ENCODE results near the gene TTYH3.

DNA sequence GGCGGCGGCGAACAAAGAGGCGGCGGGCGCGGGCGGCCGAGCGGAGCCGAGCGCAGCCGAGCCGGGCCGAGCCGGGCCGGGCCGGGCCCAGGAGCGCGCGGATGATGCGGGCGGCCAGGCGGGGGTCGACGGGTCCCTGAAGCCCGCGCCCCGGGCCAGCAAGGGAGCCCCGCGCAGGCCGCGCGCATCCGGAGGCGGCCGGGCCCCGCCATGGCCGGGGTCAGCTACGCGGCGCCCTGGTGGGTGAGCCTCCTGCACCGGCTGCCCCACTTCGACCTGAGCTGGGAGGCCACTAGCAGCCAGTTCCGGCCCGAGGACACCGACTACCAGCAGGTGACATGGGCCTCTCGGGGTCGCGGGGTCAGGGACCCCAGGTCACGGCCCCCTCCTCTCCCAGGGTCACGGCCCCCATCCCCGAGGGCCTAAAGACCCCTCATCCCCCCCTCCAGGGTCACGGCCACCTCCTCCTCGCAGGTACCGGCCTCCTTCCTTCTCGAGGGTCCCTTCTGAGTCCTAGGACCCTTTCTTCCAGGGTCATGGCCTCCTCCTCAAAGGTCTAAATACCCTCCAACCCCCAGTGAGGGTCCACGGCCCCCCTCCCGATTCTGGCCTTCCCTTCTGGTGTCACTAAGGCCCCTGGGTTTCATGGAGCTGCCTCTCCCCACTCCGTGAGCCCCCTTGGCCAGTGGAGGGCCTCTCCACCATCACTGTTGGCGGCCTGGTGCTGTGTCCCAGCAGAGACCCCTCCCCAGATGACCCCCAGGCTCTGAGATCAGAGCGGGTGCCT is at the start of gene TTYH3:
- TF ChIP-seq POLR2A (IDR thresholded peaks at IDR 0.05; ENCODE audit: low read length) (no peak), GATA1 (IDR thresholded peaks at IDR 0.05; ENCODE audit: low read depth, low read length) (no peak)

All from erythroblast (primary cell).